Measurements from ENCODE around the gene NDUFAF2.

- TF ChIP-seq CEBPB (IDR thresholded peaks at IDR 0.05; ENCODE audit: low read depth, low read length) (no peak), CTCF (IDR thresholded peaks at IDR 0.05; ENCODE audit: control extremely low read depth in 1 of 3, insufficient read depth in 1 of 3, low read depth in 1 of 3, low read length in 3 of 3) (no peak), POLR2AphosphoS5 (IDR thresholded peaks at IDR 0.05; ENCODE audit: low read depth, low read length) (no peak), EZH2 (IDR thresholded peaks at IDR 0.05; ENCODE audit: low read depth, low read length, severe bottlenecking) (no peak), NRF1 (IDR thresholded peaks at IDR 0.05; ENCODE audit: low read depth, low read length) (no peak), MAFK (IDR thresholded peaks at IDR 0.05; ENCODE audit: low read depth, low read length) (no peak), CHD2 (IDR thresholded peaks at IDR 0.05; ENCODE audit: low read length) (no peak), HDAC6 (IDR thresholded peaks at IDR 0.05; ENCODE audit: low read depth, low read length) (no peak), EP300 (IDR thresholded peaks at IDR 0.05; ENCODE audit: borderline replicate concordance in 1 of 2, low read depth in 2 of 2, low read length in 2 of 2) (no peak), SIN3A (conservative IDR thresholded peaks at IDR 0.05 in 1 of 2, IDR thresholded peaks at IDR 0.05 in 1 of 2; ENCODE audit: low read depth in 1 of 2, low read length in 2 of 2) (no peak), CHD1 (IDR thresholded peaks at IDR 0.05; ENCODE audit: low read depth, low read length) (no peak), POLR2A (IDR thresholded peaks at IDR 0.05; ENCODE audit: control extremely low read depth in 1 of 2, low read depth in 2 of 2, low read length in 2 of 2) (no peak)
Observed at GRCh38 chr5:60992871-60993270, 47.9 kb downstream of the NDUFAF2 start.
